HEK293T (cell line): ENCODE measurements around the gene HSPA14.

Experiments used
- ARNT ChIP-seq: fragments of 450-650 bp; IDR thresholded peaks from 2 replicates; pipeline ENCODE4 v1.6.1; 2017; ENCODE audit warnings: mild to moderate bottlenecking
- BHLHE40 ChIP-seq: fragments of 450-650 bp; IDR thresholded peaks from 2 replicates; pipeline ENCODE4 v1.6.1; 2016; ENCODE audit warnings: mild to moderate bottlenecking, moderate library complexity, borderline replicate concordance
- CTBP1 ChIP-seq: fragments of 450-650 bp; IDR thresholded peaks from 2 replicates; pipeline ENCODE4 v1.6.1; 2016; ENCODE audit warnings: borderline replicate concordance
- ELF4 ChIP-seq: fragments of 450-650 bp; IDR thresholded peaks from 2 replicates; pipeline ENCODE4 v1.6.1; 2017; ENCODE audit warnings: antibody characterized with exemption
- FOXA1 ChIP-seq: fragments of 450-650 bp; IDR thresholded peaks from 2 replicates; pipeline ENCODE4 v1.6.1; 2016; ENCODE audit warnings: mild to moderate bottlenecking
- FOXK2 ChIP-seq: fragments of 450-650 bp; IDR thresholded peaks from 2 replicates; pipeline ENCODE4 v1.6.1; 2016; ENCODE audit warnings: mild to moderate bottlenecking
- FOXM1 ChIP-seq: fragments of 450-650 bp; IDR thresholded peaks from 2 replicates; pipeline ENCODE4 v1.6.1; 2017; ENCODE audit warnings: mild to moderate bottlenecking, borderline replicate concordance
- HDGF ChIP-seq: fragments of 450-650 bp; IDR thresholded peaks from 2 replicates; pipeline ENCODE4 v1.6.1; 2017; ENCODE audit warnings: antibody characterized with exemption, borderline replicate concordance
- L3MBTL2 ChIP-seq: fragments of 450-650 bp; conservative IDR thresholded peaks from 2 replicates; pipeline ENCODE4 v1.6.1; 2016; ENCODE audit warnings: mild to moderate bottlenecking
- SP1 ChIP-seq: fragments of 450-650 bp; IDR thresholded peaks from 2 replicates; pipeline ENCODE4 v1.6.1; 2017
- TARDBP ChIP-seq: fragments of 450-650 bp; IDR thresholded peaks from 2 replicates; pipeline ENCODE4 v1.6.1; 2016
- ZNF384 ChIP-seq: fragments of 450-650 bp; IDR thresholded peaks from 2 replicates; pipeline ENCODE4 v1.6.1; 2016

DNA sequence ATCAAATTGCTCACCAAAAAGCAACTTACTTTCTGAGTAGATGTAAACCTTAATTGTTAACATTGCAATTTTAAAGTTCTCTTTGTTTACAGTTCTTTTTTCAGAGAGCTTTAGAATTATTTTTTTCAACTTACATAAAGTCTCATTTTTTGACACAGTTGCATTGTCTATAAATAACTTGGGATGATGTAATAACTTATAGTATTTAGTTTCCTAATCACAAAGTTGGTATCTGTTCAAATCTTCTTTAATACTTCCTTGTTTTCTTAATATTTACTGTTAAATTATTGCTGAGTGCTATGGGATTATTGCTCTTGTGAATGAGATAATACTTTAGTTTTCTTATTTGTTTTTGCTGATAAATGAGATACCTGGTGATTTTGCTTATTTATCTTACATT lies 21.7 kb downstream of the HSPA14 start:
- TF ChIP-seq ELF4, result no peak
- TF ChIP-seq HDGF, result no peak
- TF ChIP-seq FOXM1, result no peak
- TF ChIP-seq ARNT, result no peak
- TF ChIP-seq ZNF384, result no peak
- no peak for TF ChIP-seq BHLHE40
- no peak for TF ChIP-seq CTBP1
- no peak for TF ChIP-seq TARDBP
- TF ChIP-seq FOXA1, result no peak
- TF ChIP-seq FOXK2, result no peak
- TF ChIP-seq SP1, result no peak
- TF ChIP-seq L3MBTL2, result no peak
